Glutamatergic neuron (in vitro differentiated cells): ENCODE data around the gene CROCC2. TPM values are rescaled to one million over a fixed set of nuclear protein-coding genes. Genes with fewer than 3 reads are reported as not detected.

ENCODE experiments used
- DNase-seq: peaks from one replicate; pipeline ENCODE4 v3.0.0; 2022
- H3K27ac Mint-ChIP-seq: one replicate; pipeline ENCODE4 v1.8.0; 2020; ENCODE audit warnings: mild to moderate bottlenecking, mixed read lengths, inconsistent platforms; ENCODE audit not compliant: unreplicated experiment
- H3K27me3 Mint-ChIP-seq: one replicate; pipeline ENCODE4 v1.8.0; 2020; ENCODE audit warnings: mild to moderate bottlenecking, moderate library complexity, mixed read lengths, inconsistent platforms; ENCODE audit not compliant: unreplicated experiment
- H3K36me3 Mint-ChIP-seq: one replicate; pipeline ENCODE4 v1.8.0; 2020; ENCODE audit warnings: mild to moderate bottlenecking, mixed read lengths, inconsistent platforms; ENCODE audit not compliant: unreplicated experiment
- H3K4me1 Mint-ChIP-seq: one replicate; pipeline ENCODE4 v1.8.0; 2020; ENCODE audit warnings: mild to moderate bottlenecking, low read depth, mixed read lengths, inconsistent platforms; ENCODE audit not compliant: unreplicated experiment
- H3K4me3 Mint-ChIP-seq: one replicate; pipeline ENCODE4 v1.8.0; 2020; ENCODE audit warnings: mild to moderate bottlenecking, mixed read lengths, inconsistent platforms; ENCODE audit not compliant: unreplicated experiment
- H3K9me3 Mint-ChIP-seq: one replicate; pipeline ENCODE4 v1.8.0; 2020; ENCODE audit warnings: mild to moderate bottlenecking, moderate library complexity, mixed read lengths, inconsistent platforms; ENCODE audit not compliant: unreplicated experiment
- CTCF ChIP-seq: fragments of 200-600 bp; sonication (generic); IDR thresholded peaks from one replicate; pipeline ENCODE4 v1.5.0; 2021; ENCODE audit not compliant: partially characterized antibody, unreplicated experiment
- total RNA-seq: library from RNA; stranded (reverse); fragmentation: NEBNext Ultra II Directional; extraction: Animal tissue kit (Norgen Biotek cat#: 25700); gene quantifications from one replicate; pipeline ENCODE4 v1.2.1, GENCODE V29; 2021; ENCODE audit not compliant: unreplicated experiment

Gene CROCC2
- total RNA-seq, 1 donor from 2014 or later: not detected

GRCh38 chr2:240946654-240947053 is 40.5 kb downstream of the CROCC2 start:
- H3K27ac Mint-ChIP-seq: no peak overlapping the region
- no peak overlapping the region for H3K4me3 Mint-ChIP-seq
- no peak for TF ChIP-seq CTCF
- H3K9me3 Mint-ChIP-seq: peaks cover 5% of the 10 kb centered on the region
- DNase-seq: no peak
- peaks cover 4% of the 10 kb centered on the region for H3K27me3 Mint-ChIP-seq
- no peaks in the 10 kb centered on the region for H3K36me3 Mint-ChIP-seq
- peaks cover 2% of the 10 kb centered on the region for H3K4me1 Mint-ChIP-seq

GRCh38 chr2:240947176-240947575 is 41.0 kb downstream of the CROCC2 start:
- no peak for TF ChIP-seq CTCF
- Mint-ChIP-seq H3K4me1 (peaks cover 2% of the 10 kb centered on the region), H3K27ac (no peak overlapping the region), H3K27me3 (peaks cover 4% of the 10 kb centered on the region), H3K36me3 (no peaks in the 10 kb centered on the region), H3K9me3 (peaks cover 5% of the 10 kb centered on the region), H3K4me3 (no peak overlapping the region)
- no peak for DNase-seq

GRCh38 chr2:240947607-240948006 is 41.5 kb downstream of the CROCC2 start:
- Mint-ChIP-seq H3K27me3 (peaks cover 4% of the 10 kb centered on the region), H3K9me3 (peaks cover 5% of the 10 kb centered on the region), H3K4me3 (no peak overlapping the region), H3K27ac (no peak overlapping the region), H3K4me1 (peaks cover 2% of the 10 kb centered on the region), H3K36me3 (no peaks in the 10 kb centered on the region)
- no peak for DNase-seq
- TF ChIP-seq CTCF: no peak

- no peak overlapping the region for H3K4me3 Mint-ChIP-seq
- TF ChIP-seq CTCF: no peak
- H3K9me3 Mint-ChIP-seq: peaks cover 5% of the 10 kb centered on the region
- peaks cover 2% of the 10 kb centered on the region for H3K4me1 Mint-ChIP-seq
- no peak overlapping the region for H3K27ac Mint-ChIP-seq
- no peak for DNase-seq
- H3K27me3 Mint-ChIP-seq: peaks cover 4% of the 10 kb centered on the region
- no peaks in the 10 kb centered on the region for H3K36me3 Mint-ChIP-seq
Measured at GRCh38 chr2:240948086-240948485, 42.0 kb downstream of the CROCC2 start.

GRCh38 chr2:240948905-240949790 is 43.0 kb downstream of the CROCC2 start:
- Mint-ChIP-seq H3K36me3 (no peaks in the 10 kb centered on the region), H3K9me3 (peaks cover 5% of the 10 kb centered on the region), H3K4me1 (peaks cover 2% of the 10 kb centered on the region), H3K27me3 (peaks cover 4% of the 10 kb centered on the region), H3K27ac (no peak overlapping the region), H3K4me3 (no peak overlapping the region)
- no peak for DNase-seq
- no peak for TF ChIP-seq CTCF
